ENCODE measurements around the gene OPCML.

The OPCML gene

DNA sequence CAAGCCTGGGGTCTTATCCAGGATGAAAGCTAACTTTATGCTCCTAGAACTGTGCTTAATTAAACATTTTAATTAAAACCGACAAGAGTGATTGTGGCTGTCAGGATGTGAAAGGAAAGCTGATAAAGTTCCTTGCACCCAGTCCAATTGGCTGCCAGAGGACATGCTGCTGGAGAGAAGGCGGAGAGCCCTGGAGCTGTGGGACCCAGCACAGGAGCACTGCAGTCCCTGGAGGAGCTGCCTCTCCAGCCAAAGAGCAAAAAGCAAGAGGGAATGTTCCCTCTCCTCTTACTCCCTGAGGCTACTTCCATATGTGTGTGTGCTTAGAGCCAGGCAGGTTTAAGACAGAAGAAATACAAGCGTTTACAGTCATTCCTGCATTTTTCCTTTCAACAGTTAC, 118.6 kb downstream of the OPCML start:
- H3K4me1 Mint-ChIP-seq = peaks cover 23% of the 10 kb centered on the region
- H3K4me3 Mint-ChIP-seq = no peak overlapping the region
- no peak for DNase-seq
- H3K27me3 Mint-ChIP-seq (ENCODE audit: low read depth, poor library complexity) = peaks cover 4% of the 10 kb centered on the region
- no peak for TF ChIP-seq CTCF (IDR thresholded peaks at IDR 0.05)
- H3K27ac Mint-ChIP-seq = no peak overlapping the region
- peaks cover under 1% of the 10 kb centered on the region for H3K9me3 Mint-ChIP-seq
- H3K36me3 Mint-ChIP-seq (ENCODE audit: low read depth) = no peaks in the 10 kb centered on the region

DNA sequence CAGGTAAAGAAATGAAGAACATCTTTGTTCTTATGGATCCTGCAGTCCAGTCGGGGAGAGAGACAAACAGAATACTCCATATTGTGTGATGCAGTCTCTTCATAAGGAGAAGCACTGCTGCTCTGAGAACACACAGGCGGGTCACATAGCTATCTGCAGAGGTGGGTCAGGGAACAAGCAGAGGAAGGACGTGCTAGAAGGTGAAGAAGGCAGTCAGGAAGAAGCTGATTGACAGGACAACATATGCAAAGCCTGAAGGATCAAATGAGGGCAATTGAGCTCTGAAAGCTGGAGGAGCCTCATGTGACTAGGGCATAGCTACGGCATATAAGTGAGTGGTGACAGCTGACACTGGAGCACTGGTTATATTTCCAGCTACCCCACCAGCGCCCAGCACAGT, 122.5 kb downstream of the OPCML start:
- Mint-ChIP-seq H3K27ac (no peak overlapping the region), H3K4me1 (peaks cover 22% of the 10 kb centered on the region), H3K36me3 (ENCODE audit: low read depth) (no peaks in the 10 kb centered on the region), H3K4me3 (no peak overlapping the region), H3K9me3 (no peaks in the 10 kb centered on the region), H3K27me3 (ENCODE audit: low read depth, poor library complexity) (peaks cover 18% of the 10 kb centered on the region)
- TF ChIP-seq CTCF (IDR thresholded peaks at IDR 0.05) = no peak
- DNase-seq = no peak

- H3K36me3 Mint-ChIP-seq (ENCODE audit: low read depth) = no peaks in the 10 kb centered on the region
- H3K27me3 Mint-ChIP-seq (ENCODE audit: low read depth, poor library complexity) = peaks cover 24% of the 10 kb centered on the region
- DNase-seq = no peak
- no peak overlapping the region for H3K27ac Mint-ChIP-seq
- no peak overlapping the region for H3K4me3 Mint-ChIP-seq
- no peaks in the 10 kb centered on the region for H3K9me3 Mint-ChIP-seq
- no peak for TF ChIP-seq CTCF (IDR thresholded peaks at IDR 0.05)
- peaks cover 16% of the 10 kb centered on the region for H3K4me1 Mint-ChIP-seq
Measured at GRCh38 chr11:133408936-133409335, 123.4 kb downstream of the OPCML start.

DNA sequence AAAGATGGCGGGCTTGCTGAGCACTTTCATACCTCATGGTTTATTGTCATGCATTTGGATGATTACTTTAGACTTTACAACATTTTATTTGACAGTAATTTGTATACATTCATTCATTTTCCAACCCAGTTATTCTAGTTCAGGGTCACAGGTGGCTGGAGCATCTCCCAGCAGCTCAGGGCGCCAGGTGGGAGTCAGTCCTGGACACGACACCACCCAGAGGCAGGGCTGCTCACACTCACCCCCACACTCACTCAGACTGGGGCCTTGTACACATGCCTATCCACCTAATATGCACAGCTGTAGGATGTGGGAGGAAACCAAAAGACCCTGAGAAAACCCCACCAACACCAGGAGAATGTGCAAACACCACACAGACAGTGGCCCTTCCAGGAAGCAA, 123.9 kb downstream of the OPCML start:
- Mint-ChIP-seq H3K27me3 (ENCODE audit: low read depth, poor library complexity) (peaks cover 24% of the 10 kb centered on the region), H3K4me3 (no peak overlapping the region), H3K9me3 (no peaks in the 10 kb centered on the region), H3K36me3 (ENCODE audit: low read depth) (no peaks in the 10 kb centered on the region), H3K4me1 (peaks cover 16% of the 10 kb centered on the region), H3K27ac (no peak overlapping the region)
- no peak for DNase-seq
- no peak for TF ChIP-seq CTCF (IDR thresholded peaks at IDR 0.05)

DNA sequence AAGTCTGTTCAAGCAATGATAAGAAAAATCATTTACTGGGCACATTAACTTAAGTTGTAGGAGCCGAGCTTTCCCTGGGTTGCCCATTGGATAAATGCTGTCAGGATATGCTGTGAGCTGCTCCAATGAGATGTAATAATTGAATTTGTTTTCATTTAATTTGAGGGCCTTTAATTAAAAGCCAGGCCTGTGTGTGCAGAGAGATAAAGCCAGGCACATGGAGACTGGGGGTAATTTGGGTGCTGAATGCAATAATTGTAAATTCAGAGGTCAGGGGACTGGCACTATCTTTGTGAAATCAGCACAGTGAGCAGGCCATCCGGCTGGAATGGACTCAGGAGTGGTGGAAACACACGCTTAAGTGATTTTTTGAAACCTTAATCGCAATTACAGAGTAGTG, 125.8 kb downstream of the OPCML start:
- no peak for TF ChIP-seq CTCF (IDR thresholded peaks at IDR 0.05)
- H3K27ac Mint-ChIP-seq = no peak overlapping the region
- no peaks in the 10 kb centered on the region for H3K36me3 Mint-ChIP-seq (ENCODE audit: low read depth)
- H3K27me3 Mint-ChIP-seq (ENCODE audit: low read depth, poor library complexity) = peaks cover 28% of the 10 kb centered on the region
- no peaks in the 10 kb centered on the region for H3K9me3 Mint-ChIP-seq
- peaks cover 9% of the 10 kb centered on the region for H3K4me1 Mint-ChIP-seq
- DNase-seq = no peak
- H3K4me3 Mint-ChIP-seq = no peak overlapping the region

- H3K27ac Mint-ChIP-seq = no peak overlapping the region
- H3K9me3 Mint-ChIP-seq = no peaks in the 10 kb centered on the region
- H3K4me3 Mint-ChIP-seq = no peak overlapping the region
- TF ChIP-seq CTCF (IDR thresholded peaks at IDR 0.05) = peak; percentile 21
- no peaks in the 10 kb centered on the region for H3K36me3 Mint-ChIP-seq (ENCODE audit: low read depth)
- peaks cover 7% of the 10 kb centered on the region for H3K4me1 Mint-ChIP-seq
- no peak for DNase-seq
- H3K27me3 Mint-ChIP-seq (ENCODE audit: low read depth, poor library complexity) = peaks cover 24% of the 10 kb centered on the region
Measured at GRCh38 chr11:133403900-133404299, 128.4 kb downstream of the OPCML start.

Data from nephron progenitor cell (in vitro differentiated cells).